IMR-90 (cell line): Measurements from ENCODE around the gene EPC2. TPM values are rescaled to one million over a fixed set of nuclear protein-coding genes. Genes with fewer than 3 reads are reported as not detected.

Source experiments
- ATAC-seq: fragments of 200-7000 bp; cut with Tn5 transposase; 2 replicates; pipeline ENCODE4 v1.9.1; 2020; ENCODE audit warnings: low read depth, mild to moderate bottlenecking, moderate library complexity
- BruUV-seq: library from RNA; stranded (reverse); fragments of 400-500 nt; replicated peaks from 2 replicates; lab custom pipeline; 2021; lab: Mats Ljungman, UMichigan
- CTCF ChIA-PET: fragments of 300-600 bp; formaldehyde crosslinking; extraction: SDS; loops from one replicate; lab custom pipeline; 2021; ENCODE audit warnings: antibody characterized with exemption; lab: Yijun Ruan, JAX
- POLR2A ChIA-PET: fragments of 300-600 bp; sonication (Branson Sonifier 250); formaldehyde crosslinking; loops from one replicate; lab custom pipeline; 2022; ENCODE audit warnings: antibody characterized with exemption; ENCODE audit not compliant: unreplicated experiment; lab: Charles Lee
- DNase-seq: peaks from one replicate; pipeline ENCODE4 v3.0.0; 2013
- H2AFZ ChIP-seq: replicated peaks from 2 replicates; pipeline ENCODE3; 2013; ENCODE audit warnings: low read length, mild to moderate bottlenecking; ENCODE audit not compliant: poor library complexity
- H2AK5ac ChIP-seq: 2 replicates; pipeline ENCODE4 v1.6.1; 2013; ENCODE audit warnings: low read depth, low read length, inconsistent platforms
- H2AK9ac ChIP-seq: replicated peaks from 2 replicates; pipeline ENCODE3; 2013; ENCODE audit warnings: mild to moderate bottlenecking, low read depth, low read length, moderate library complexity; ENCODE audit not compliant: poor library complexity
- H2BK120ac ChIP-seq: 2 replicates; pipeline ENCODE4 v1.6.1; 2013; ENCODE audit warnings: low read depth, low read length, inconsistent platforms
- H2BK15ac ChIP-seq: 3 replicates; pipeline ENCODE4 v1.6.1; 2013; ENCODE audit warnings: low read depth, low read length, inconsistent platforms
- H2BK20ac ChIP-seq: 2 replicates; pipeline ENCODE4 v1.6.1; 2013; ENCODE audit warnings: low read depth, mild to moderate bottlenecking, inconsistent platforms, low read length, moderate library complexity
- H2BK5ac ChIP-seq: 2 replicates; pipeline ENCODE4 v1.6.1; 2013; ENCODE audit warnings: mild to moderate bottlenecking, low read depth, low read length, inconsistent platforms; ENCODE audit not compliant: poor library complexity, severe bottlenecking
- H3K14ac ChIP-seq: replicated peaks from 2 replicates; pipeline ENCODE4 v1.6.1; 2013; ENCODE audit warnings: low read depth, low read length, inconsistent platforms
- H3K18ac ChIP-seq: 2 replicates; pipeline ENCODE4 v1.6.1; 2013; ENCODE audit warnings: low read depth, low read length, control low read depth
- H3K23ac ChIP-seq: 2 replicates; pipeline ENCODE4 v1.6.1; 2013; ENCODE audit warnings: low read depth, low read length, inconsistent platforms
- H3K27ac ChIP-seq: 2 replicates; pipeline ENCODE4 v1.5.1; 2013; ENCODE audit warnings: mild to moderate bottlenecking, control low read depth, low read length; ENCODE audit not compliant: insufficient read depth
- H3K27me3 ChIP-seq: 2 replicates; pipeline ENCODE4 v1.6.1; 2013; ENCODE audit warnings: low read length; ENCODE audit not compliant: control insufficient read depth, insufficient read depth
- H3K36me3 ChIP-seq: 2 replicates; pipeline ENCODE4 v1.6.1; 2013; ENCODE audit warnings: low read length, mixed read lengths; ENCODE audit not compliant: control insufficient read depth, insufficient read depth
- H3K4ac ChIP-seq: 2 replicates; pipeline ENCODE4 v1.6.1; 2013; ENCODE audit warnings: low read depth, low read length, inconsistent platforms
- H3K4me1 ChIP-seq: 2 replicates; pipeline ENCODE4 v1.6.1; 2013; ENCODE audit warnings: low read length, mixed read lengths; ENCODE audit not compliant: control insufficient read depth, insufficient read depth
- H3K4me2 ChIP-seq: 2 replicates; pipeline ENCODE4 v1.6.1; 2013; ENCODE audit warnings: low read depth, mild to moderate bottlenecking, control low read depth, low read length, moderate library complexity
- H3K4me3 ChIP-seq: 2 replicates; pipeline ENCODE4 v1.5.1; 2013; ENCODE audit warnings: low read depth, mild to moderate bottlenecking, control low read depth, low read length, moderate library complexity; ENCODE audit not compliant: insufficient read depth
- H3K56ac ChIP-seq: 2 replicates; pipeline ENCODE4 v1.6.1; 2013; ENCODE audit warnings: low read length, inconsistent platforms; ENCODE audit not compliant: insufficient read depth; ENCODE audit errors: extremely low read depth
- H3K79me1 ChIP-seq, 2 experiments: 2 replicates each; pipeline ENCODE4 v1.6.1; 2013; ENCODE audit warnings: low read length in 2 of 2, inconsistent platforms in 1 of 2, low read depth in 1 of 2
- H3K9ac ChIP-seq: 2 replicates; pipeline ENCODE4 v1.6.1; 2013; ENCODE audit warnings: low read depth, low read length, control low read depth
- H3K9me1 ChIP-seq: 2 replicates; pipeline ENCODE4 v1.6.1; 2013; ENCODE audit warnings: low read length, inconsistent platforms; ENCODE audit not compliant: insufficient read depth
- H3K9me3 ChIP-seq: 2 replicates; pipeline ENCODE4 v1.6.1; 2013; ENCODE audit warnings: low read length; ENCODE audit not compliant: control insufficient read depth, insufficient read depth
- H4K20me1 ChIP-seq: 2 replicates; pipeline ENCODE4 v1.6.1; 2013; ENCODE audit warnings: low read length, inconsistent platforms; ENCODE audit not compliant: insufficient read depth
- H4K5ac ChIP-seq: 2 replicates; pipeline ENCODE4 v1.6.1; 2013; ENCODE audit warnings: mild to moderate bottlenecking, low read depth, low read length, control low read depth
- H4K8ac ChIP-seq, 2 experiments: 2 replicates each; pipeline ENCODE4 v1.6.1; 2013; ENCODE audit warnings: low read depth in 2 of 2, low read length in 2 of 2, control low read depth in 1 of 2, inconsistent platforms in 1 of 2
- H4K91ac ChIP-seq: 2 replicates; pipeline ENCODE4 v1.6.1; 2013; ENCODE audit warnings: low read depth, low read length, inconsistent platforms; ENCODE audit not compliant: insufficient read depth
- BHLHE40 ChIP-seq: fragments of 150-350 bp; IDR thresholded peaks from 2 replicates; pipeline ENCODE4 v1.6.1; 2016; ENCODE audit warnings: mild to moderate bottlenecking, low read depth, low read length
- CEBPB ChIP-seq: IDR thresholded peaks from 2 replicates; pipeline ENCODE4 v1.6.1; 2012; ENCODE audit warnings: low read depth, low read length, improper control_type of control experiment
- CHD1 ChIP-seq: IDR thresholded peaks from 2 replicates; pipeline ENCODE4 v1.6.1; 2012; ENCODE audit warnings: low read depth, low read length, improper control_type of control experiment
- FOS ChIP-seq: fragments of 150-350 bp; IDR thresholded peaks from 2 replicates; pipeline ENCODE4 v1.6.1; 2016; ENCODE audit warnings: low read depth, low read length
- MAFK ChIP-seq: IDR thresholded peaks from 2 replicates; pipeline ENCODE4 v1.6.1; 2012; ENCODE audit warnings: low read depth, low read length, improper control_type of control experiment
- MAZ ChIP-seq: IDR thresholded peaks from 2 replicates; pipeline ENCODE4 v1.6.1; 2012; ENCODE audit warnings: low read depth, mild to moderate bottlenecking, low read length, improper control_type of control experiment, moderate library complexity, borderline replicate concordance
- MXI1 ChIP-seq: IDR thresholded peaks from 2 replicates; pipeline ENCODE4 v1.6.1; 2012; ENCODE audit warnings: low read depth, mild to moderate bottlenecking, low read length, moderate library complexity, borderline replicate concordance
- NFE2L2 ChIP-seq: fragments of 150-350 bp; IDR thresholded peaks from 2 replicates; pipeline ENCODE4 v1.6.1; 2016; ENCODE audit warnings: low read depth, mild to moderate bottlenecking, low read length
- POLR2A ChIP-seq: IDR thresholded peaks from 2 replicates; pipeline ENCODE4 v1.6.1; 2012; ENCODE audit warnings: mild to moderate bottlenecking, low read depth, low read length
- RAD21 ChIP-seq: IDR thresholded peaks from 2 replicates; pipeline ENCODE4 v1.6.1; 2012; ENCODE audit warnings: low read length, improper control_type of control experiment
- RCOR1 ChIP-seq: IDR thresholded peaks from 2 replicates; pipeline ENCODE4 v1.6.1; 2012; ENCODE audit warnings: mild to moderate bottlenecking, low read length, improper control_type of control experiment; ENCODE audit not compliant: insufficient replicate concordance
- RFX5 ChIP-seq: IDR thresholded peaks from 2 replicates; pipeline ENCODE4 v1.8.0; 2012; ENCODE audit warnings: low read depth, mild to moderate bottlenecking, low read length, moderate library complexity
- WGBS, 2 experiments: methylation state at CpG; one replicate each; pipeline versions ENCODE4 v1.1.5 to v1.1.7; 2013; ENCODE audit warnings: missing lambda C conversion rate in 2 of 2; ENCODE audit not compliant: insufficient read length in 1 of 2; ENCODE audit errors: extremely low coverage in 2 of 2; 5-methylcytosine and 5-hydroxymethylcytosine counted together
- dilution Hi-C: fragments of 300-500 bp; cut with HindIII; formaldehyde crosslinking; loops from one replicate; pipeline ENCODE4 v1.14.3; 2018; ENCODE audit warnings: low sequenced_read_pairs; ENCODE audit not compliant: unreplicated experiment
- in situ Hi-C: fragments of 300-500 bp; cut with MboI; formaldehyde crosslinking; loops from 3 replicates; pipeline ENCODE4 v1.14.3; 2019; ENCODE audit warnings: low sequenced_read_pairs, inconsistent platforms, mixed read lengths
- intact Hi-C: fragments of 100-400 bp; cut with micrococcal nuclease; formaldehyde crosslinking; loops from 2 replicates; pipeline ENCODE4 v1.10.0; 2022
- polyA plus RNA-seq, 3 experiments: library from polyadenylated mRNA; depleted of rRNA; stranded (reverse); fragments of >200 nt; gene quantifications; 2 replicates each; pipeline ENCODE4 v1.2.3, GENCODE V29; 2012; ENCODE audit warnings: low replicate concordance in 1 of 3
- total RNA-seq: library from RNA; depleted of rRNA; stranded (reverse); fragments of >200 nt; gene quantifications from 2 replicates; pipeline ENCODE4 v1.2.3, GENCODE V29; 2012
- TF ChIP-seq, protein P1 (sequence below): fragments of 150-350 bp; IDR thresholded peaks from 2 replicates; pipeline ENCODE4 v1.6.1; 2017; ENCODE audit warnings: mild to moderate bottlenecking, antibody characterized with exemption, low read length, low read depth
- TF ChIP-seq, protein P2 (sequence below): conservative IDR thresholded peaks from 2 replicates; pipeline ENCODE4 v1.5.1; 2012; ENCODE audit warnings: mild to moderate bottlenecking, low read depth, low read length, improper control_type of control experiment
- TF ChIP-seq, protein P3 (sequence below): fragments of 150-350 bp; IDR thresholded peaks from 2 replicates; pipeline ENCODE4 v1.6.1; 2016; ENCODE audit warnings: low read depth, mild to moderate bottlenecking, low read length, moderate library complexity, borderline replicate concordance

Gene EPC2
- total and polyA plus RNA-seq, 2 of the 4 experiments (the other 2 are of a cell fraction) = 10.6 to 22.6 TPM

DNA sequence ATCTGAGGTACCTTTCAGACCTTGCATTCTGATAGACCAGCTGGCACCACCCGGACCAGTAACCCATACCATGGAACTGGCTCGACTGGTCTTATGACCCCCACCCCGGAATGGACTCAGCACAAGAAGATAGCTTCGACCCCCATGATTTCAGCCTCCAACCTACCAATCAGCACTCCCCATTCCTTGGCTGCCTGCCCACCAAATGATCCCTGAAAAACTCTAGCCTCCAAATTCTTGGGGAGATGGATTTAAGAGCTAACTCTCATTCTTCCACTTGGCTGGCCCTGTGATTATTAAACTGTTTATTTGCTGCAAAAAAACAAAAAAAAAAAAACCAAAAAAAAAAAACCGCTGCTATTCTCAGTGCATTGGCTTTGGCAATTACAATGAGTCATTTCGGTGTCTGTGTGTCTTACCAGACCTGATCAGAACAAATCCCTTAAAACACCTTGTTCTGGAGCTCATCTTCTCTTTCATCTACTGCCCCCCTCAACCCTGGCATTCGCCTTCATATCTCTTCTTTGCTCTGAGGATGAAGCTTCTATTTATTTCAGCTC, 170.4 kb downstream of the EPC2 start (continued):
- TF ChIP-seq POLR2A = no peak

DNA sequence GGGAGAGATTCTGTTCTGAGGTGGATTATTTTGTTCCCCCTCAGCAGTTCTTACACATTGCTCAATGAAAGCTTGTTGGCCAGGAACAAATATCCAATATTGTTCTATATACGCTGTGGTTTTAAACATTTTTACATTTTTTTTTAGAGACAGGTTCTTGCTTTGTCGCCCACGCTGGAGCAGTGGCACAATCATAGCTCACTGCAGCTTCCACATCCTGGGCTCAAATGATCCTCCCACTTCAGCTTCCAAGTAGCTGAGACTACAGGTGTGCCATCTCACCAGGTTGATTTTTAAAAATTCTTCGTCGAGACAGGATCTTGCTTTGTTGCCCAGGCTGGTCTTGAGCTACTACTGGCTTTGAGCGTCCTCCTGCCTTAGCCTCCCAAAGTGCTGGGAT, 171.6 kb downstream of the EPC2 start:
- DNase-seq = no peak
- H3K4me2 ChIP-seq = no peak overlapping the region
- no TSS peak for BruUV-seq
- no peak overlapping the region for H3K56ac ChIP-seq
- H3K9ac ChIP-seq = no peak overlapping the region
- H2BK15ac ChIP-seq = no peak overlapping the region
- no peak overlapping the region for H3K14ac ChIP-seq
- no peak overlapping the region for H3K27ac ChIP-seq
- H3K9me1 ChIP-seq = peaks cover 5% of the 10 kb centered on the region; the same call in 1 of the 2 replicates
- dilution Hi-C loops (no loop called here), in situ Hi-C loops (no loop called here), intact Hi-C loops (no loop called here)
- no peak overlapping the region for H2AK5ac ChIP-seq
- ChIA-PET CTCF (no interaction called here), POLR2A (no interaction called here)
- H3K36me3 ChIP-seq = no peaks in the 10 kb centered on the region
- H3K23ac ChIP-seq = no peak overlapping the region
- no peak overlapping the region for H2BK120ac ChIP-seq
- no peak overlapping the region for H3K18ac ChIP-seq
- ATAC-seq = no peak
- no peaks in the 10 kb centered on the region for H3K79me1 ChIP-seq
- no peak overlapping the region for H2AK9ac ChIP-seq
- H4K8ac ChIP-seq = no peak overlapping the region
- H2BK20ac ChIP-seq = no peak overlapping the region
- H4K20me1 ChIP-seq = no peaks in the 10 kb centered on the region
- WGBS, 2 experiments = no CpG with 5 or more reads among the region's 6 CpGs
- H3K4me1 ChIP-seq = peaks cover 14% of the 10 kb centered on the region
- H3K9me3 ChIP-seq = no peaks in the 10 kb centered on the region
- no peak overlapping the region for H4K91ac ChIP-seq
- H2AFZ ChIP-seq = no peak overlapping the region
- H2BK5ac ChIP-seq = no peak overlapping the region
- H3K27me3 ChIP-seq = peaks cover 7% of the 10 kb centered on the region
- no peak overlapping the region for H3K4ac ChIP-seq
- no peak overlapping the region for H3K4me3 ChIP-seq
- H4K5ac ChIP-seq = no peak overlapping the region
- no peak for TF ChIP-seq RAD21
- no peak for TF ChIP-seq POLR2A
- no peak for TF ChIP-seq MXI1
- TF ChIP-seq RCOR1 = no peak
- no peak for TF ChIP-seq NFE2L2
- TF ChIP-seq FOS = no peak
- TF ChIP-seq CEBPB = no peak
- TF ChIP-seq, protein P1, sequence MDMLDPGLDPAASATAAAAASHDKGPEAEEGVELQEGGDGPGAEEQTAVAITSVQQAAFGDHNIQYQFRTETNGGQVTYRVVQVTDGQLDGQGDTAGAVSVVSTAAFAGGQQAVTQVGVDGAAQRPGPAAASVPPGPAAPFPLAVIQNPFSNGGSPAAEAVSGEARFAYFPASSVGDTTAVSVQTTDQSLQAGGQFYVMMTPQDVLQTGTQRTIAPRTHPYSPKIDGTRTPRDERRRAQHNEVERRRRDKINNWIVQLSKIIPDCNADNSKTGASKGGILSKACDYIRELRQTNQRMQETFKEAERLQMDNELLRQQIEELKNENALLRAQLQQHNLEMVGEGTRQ = no peak
- TF ChIP-seq CHD1 = no peak
- TF ChIP-seq BHLHE40 = no peak
- TF ChIP-seq, protein P2, sequence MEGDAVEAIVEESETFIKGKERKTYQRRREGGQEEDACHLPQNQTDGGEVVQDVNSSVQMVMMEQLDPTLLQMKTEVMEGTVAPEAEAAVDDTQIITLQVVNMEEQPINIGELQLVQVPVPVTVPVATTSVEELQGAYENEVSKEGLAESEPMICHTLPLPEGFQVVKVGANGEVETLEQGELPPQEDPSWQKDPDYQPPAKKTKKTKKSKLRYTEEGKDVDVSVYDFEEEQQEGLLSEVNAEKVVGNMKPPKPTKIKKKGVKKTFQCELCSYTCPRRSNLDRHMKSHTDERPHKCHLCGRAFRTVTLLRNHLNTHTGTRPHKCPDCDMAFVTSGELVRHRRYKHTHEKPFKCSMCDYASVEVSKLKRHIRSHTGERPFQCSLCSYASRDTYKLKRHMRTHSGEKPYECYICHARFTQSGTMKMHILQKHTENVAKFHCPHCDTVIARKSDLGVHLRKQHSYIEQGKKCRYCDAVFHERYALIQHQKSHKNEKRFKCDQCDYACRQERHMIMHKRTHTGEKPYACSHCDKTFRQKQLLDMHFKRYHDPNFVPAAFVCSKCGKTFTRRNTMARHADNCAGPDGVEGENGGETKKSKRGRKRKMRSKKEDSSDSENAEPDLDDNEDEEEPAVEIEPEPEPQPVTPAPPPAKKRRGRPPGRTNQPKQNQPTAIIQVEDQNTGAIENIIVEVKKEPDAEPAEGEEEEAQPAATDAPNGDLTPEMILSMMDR = no peak
- no peak for TF ChIP-seq MAZ
- no peak for TF ChIP-seq MAFK
- no peak for TF ChIP-seq RFX5
- TF ChIP-seq, protein P3, sequence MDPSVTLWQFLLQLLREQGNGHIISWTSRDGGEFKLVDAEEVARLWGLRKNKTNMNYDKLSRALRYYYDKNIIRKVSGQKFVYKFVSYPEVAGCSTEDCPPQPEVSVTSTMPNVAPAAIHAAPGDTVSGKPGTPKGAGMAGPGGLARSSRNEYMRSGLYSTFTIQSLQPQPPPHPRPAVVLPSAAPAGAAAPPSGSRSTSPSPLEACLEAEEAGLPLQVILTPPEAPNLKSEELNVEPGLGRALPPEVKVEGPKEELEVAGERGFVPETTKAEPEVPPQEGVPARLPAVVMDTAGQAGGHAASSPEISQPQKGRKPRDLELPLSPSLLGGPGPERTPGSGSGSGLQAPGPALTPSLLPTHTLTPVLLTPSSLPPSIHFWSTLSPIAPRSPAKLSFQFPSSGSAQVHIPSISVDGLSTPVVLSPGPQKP = no peak
